MM.1S (cell line): Measurements from ENCODE around the gene ZBTB38.

ENCODE experiments used
- EZH2 ChIP-seq: fragments of 300-600 bp; sonication (generic); optimal IDR thresholded peaks from 2 replicates; pipeline ENCODE3; 2017; ENCODE audit warnings: low read depth, mild to moderate bottlenecking, antibody characterized with exemption, low read length, mixed read lengths
- TF ChIP-seq, protein P1 (sequence below): fragments of 300-600 bp; sonication (generic); IDR thresholded peaks from 2 replicates; pipeline ENCODE4 v1.5.1; 2016; ENCODE audit warnings: antibody characterized with exemption, low read length, mixed read lengths

DNA sequence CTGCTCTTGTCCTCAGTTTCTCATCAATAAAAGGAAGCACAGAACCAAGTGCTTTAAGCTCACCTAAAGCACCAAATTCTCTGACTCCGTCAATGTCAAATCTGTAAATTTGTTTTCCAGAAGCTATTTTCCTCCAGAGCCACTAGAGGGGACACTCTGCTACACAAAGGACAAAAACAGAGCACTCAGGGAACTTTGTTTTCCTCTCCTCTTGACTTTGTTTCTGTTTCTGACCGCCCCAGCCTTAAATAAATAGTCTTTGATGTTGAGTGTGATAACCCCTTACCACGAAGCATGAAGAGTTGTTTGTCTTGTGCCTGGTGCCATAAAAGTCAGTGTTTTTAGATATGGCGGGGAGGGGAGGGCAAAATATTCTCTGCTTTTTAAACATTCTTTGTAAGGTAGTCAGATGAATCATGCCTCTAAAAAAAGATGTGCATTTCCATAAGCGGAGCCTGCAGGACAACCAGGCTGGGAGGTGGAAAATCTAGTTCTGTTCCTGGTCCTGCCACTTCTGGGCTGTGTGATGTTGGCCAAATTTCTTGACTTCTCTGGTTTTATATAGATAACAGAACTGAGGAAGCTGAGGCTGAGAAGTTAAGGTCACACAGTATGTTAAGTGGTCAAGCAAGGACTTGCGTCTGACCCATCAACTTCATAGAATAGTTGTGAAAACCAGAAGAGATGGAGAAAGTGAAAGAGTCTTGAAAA lies 7.3 kb upstream of the ZBTB38 start:
- TF ChIP-seq EZH2, result no peak
- TF ChIP-seq, protein P1, sequence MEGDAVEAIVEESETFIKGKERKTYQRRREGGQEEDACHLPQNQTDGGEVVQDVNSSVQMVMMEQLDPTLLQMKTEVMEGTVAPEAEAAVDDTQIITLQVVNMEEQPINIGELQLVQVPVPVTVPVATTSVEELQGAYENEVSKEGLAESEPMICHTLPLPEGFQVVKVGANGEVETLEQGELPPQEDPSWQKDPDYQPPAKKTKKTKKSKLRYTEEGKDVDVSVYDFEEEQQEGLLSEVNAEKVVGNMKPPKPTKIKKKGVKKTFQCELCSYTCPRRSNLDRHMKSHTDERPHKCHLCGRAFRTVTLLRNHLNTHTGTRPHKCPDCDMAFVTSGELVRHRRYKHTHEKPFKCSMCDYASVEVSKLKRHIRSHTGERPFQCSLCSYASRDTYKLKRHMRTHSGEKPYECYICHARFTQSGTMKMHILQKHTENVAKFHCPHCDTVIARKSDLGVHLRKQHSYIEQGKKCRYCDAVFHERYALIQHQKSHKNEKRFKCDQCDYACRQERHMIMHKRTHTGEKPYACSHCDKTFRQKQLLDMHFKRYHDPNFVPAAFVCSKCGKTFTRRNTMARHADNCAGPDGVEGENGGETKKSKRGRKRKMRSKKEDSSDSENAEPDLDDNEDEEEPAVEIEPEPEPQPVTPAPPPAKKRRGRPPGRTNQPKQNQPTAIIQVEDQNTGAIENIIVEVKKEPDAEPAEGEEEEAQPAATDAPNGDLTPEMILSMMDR, result peak; percentile 85
